ENCODE data around the gene TRIM34.

GRCh38 chr11:5600374-5600851, 24.4 kb upstream of the TRIM34 start:
- TF ChIP-seq POLR2A (IDR thresholded peaks at IDR 0.05; ENCODE audit: low read depth, low read length) (no peak), TAF1 (IDR thresholded peaks at IDR 0.05; ENCODE audit: borderline replicate concordance, low read depth, low read length) (no peak)

All from GM12892 (cell line).